Hypothalamus (tissue), 51 donors: Measurements from ENCODE around the gene KLF1.

Source experiments
- DNase-seq, 51 donors: peaks; one replicate each; lab custom pipeline; 2025; lab: John Stamatoyannopoulos, UW

The KLF1 gene

DNA sequence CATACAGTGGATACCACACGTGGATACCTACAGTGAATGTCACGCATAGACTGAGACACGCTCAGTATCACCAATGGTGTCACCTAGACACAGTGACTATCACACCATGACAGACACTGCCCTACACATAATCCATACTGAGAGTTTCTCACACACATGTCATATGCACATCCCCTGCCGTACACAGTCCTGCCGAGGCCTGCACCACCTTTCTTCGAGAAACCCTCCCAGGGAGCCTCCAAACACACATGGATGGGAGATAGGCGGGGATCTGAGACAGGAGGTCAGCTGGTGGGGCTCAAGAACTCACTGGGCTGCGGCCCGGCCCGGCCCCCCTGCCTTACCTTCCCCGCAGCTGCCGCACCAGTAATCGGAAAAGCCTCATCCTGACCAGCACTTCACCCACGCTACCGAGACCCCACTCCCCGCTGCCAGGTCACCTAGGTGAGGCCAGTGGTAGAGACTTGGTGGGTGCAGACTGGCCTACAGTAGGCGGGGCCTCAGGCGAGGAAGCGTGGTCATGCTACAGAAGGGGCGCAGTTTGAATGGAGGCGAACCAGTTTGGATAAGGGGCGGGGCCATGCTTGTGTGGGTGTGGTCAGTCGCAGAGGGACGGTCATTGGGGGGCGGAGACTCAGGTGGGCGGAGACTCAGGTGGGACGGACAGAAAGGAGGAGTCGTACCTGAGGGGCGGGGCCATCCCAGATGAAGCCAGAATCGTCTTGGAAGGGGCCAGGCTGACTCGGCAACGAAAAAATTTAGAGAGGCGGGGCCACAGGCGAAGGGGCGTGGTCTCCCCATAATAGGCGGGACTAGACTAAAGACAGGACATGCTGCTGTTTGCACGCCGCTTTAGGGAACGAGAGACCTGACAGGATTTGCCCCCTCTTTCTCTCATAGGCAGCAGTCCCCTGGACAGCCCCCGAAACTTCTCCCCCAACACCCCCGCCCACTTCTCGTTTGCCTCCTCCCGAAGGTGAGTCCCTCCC lies 46.6 kb downstream of the KLF1 start:
- DNase-seq, result peak in 24 of 51 donors; percentile 3 to 75 (median 42)

DNA sequence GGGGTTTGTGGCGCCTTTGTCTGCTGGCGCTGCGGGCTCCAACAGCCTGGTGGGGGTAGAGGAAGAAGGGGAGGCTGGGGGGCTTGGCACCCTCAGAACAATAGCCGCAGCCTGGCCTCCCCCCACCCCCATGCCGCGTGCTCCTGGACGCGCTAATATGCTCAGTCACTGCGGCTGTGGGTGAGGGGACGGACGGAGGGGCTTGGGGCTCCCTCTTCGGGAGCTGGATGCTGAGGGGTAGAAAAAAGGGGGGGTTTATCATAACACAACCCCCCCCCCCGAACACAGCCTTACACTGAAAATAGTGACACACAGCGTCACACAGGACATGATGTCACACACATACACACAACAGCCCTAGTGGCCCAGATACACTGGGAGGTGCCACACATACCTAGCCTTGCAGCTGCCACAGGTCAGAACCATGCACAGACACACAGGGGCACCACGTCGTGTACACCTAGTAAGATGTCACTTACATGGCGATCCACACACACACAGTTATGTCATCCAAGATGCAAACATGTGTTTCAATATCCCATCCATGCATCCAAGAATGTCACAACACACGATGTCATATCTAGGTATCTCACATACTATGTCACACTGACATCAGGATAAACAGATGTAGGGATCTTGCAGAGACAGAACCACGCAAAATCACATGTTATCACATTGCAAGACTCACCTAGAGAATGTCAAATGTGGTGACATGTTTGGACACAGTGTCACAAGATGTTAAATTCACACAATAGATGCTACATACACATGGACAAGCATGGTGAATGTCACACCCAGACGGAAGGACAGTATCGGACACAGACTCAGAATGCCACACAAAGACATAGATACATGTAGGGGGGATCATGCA lies 47.9 kb downstream of the KLF1 start:
- peak in 3 of 51 donors; percentile 5 to 27 (median 26) for DNase-seq

DNA sequence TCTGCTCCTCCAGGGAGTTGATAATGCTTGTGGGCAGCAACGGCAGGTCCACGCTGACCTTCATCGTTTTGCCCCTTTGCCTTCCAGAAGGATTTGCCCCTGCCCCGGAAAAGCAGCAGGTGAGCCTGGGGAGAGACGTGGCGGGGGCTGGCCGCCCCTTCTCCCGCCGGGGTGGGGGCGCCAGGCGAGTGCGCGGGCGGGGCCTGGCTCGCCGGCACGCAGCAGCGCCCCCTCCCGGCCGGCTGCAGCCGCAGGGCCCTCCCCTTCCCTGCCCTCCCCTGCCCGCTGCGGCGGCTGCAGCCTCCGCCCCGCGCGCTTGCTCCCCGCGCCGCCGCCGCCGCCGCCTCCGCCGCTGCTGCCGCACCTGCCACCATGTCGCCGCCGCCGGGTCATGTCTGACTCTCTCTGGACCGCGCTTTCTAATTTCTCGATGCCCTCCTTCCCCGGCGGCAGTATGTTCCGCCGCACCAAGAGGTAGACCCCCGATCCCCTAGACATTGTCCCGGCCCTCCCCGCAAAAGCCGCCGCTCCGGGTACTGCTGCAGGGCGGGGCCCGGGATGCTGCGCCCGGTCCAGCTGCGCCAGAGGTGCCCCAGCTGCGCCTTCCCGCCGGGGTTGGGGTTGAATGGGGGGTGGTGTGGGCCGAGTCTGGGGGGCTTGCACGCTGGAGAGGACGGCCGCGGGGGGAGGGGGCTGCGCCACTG lies 48.7 kb downstream of the KLF1 start, which contains the start of gene MAST1:
Gene MAST1 (plus strand): TSS at position 334 of the 704 bp plus-strand sequence. CDS start 58 bp downstream, at position 392.
- DNase-seq, result peak in 19 of 51 donors; percentile 8 to 69 (median 25)

DNA sequence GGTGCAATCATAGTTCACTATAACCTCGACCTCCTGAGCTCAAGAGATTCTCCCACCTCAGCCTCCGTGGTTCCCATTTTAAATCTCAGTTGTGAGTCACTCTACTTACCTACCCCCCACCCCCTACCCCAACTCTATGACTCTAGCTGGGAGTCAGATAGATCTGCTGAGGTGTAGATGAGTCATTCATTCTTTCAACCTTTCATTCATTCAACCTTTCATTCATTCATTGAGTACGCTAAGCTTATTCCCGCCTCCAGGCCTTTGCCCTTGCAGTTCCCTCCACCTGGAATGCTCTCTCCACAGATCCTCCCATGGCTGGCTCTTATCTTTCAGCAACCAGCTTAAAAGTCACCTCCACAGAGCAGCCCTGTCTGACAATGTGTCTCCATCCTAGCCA lies 49.8 kb downstream of the KLF1 start:
- DNase-seq, result no peak

DNA sequence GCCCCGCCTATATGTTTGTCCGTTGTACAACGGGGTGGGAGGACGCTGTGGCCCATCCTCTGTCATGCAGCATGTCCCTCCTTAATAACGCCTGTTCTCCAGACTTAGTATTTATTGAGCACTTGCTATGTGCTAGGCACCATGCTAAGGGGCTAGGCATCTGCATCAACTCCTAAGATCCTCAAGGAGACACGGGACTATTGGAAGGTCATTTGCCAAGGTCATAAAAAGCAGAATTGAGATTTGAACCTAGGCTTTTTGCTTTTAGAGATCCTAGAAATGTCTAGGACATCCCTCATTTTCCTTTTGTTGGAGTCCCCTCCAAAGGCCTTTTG lies 50.5 kb downstream of the KLF1 start:
- DNase-seq, result no peak

DNA sequence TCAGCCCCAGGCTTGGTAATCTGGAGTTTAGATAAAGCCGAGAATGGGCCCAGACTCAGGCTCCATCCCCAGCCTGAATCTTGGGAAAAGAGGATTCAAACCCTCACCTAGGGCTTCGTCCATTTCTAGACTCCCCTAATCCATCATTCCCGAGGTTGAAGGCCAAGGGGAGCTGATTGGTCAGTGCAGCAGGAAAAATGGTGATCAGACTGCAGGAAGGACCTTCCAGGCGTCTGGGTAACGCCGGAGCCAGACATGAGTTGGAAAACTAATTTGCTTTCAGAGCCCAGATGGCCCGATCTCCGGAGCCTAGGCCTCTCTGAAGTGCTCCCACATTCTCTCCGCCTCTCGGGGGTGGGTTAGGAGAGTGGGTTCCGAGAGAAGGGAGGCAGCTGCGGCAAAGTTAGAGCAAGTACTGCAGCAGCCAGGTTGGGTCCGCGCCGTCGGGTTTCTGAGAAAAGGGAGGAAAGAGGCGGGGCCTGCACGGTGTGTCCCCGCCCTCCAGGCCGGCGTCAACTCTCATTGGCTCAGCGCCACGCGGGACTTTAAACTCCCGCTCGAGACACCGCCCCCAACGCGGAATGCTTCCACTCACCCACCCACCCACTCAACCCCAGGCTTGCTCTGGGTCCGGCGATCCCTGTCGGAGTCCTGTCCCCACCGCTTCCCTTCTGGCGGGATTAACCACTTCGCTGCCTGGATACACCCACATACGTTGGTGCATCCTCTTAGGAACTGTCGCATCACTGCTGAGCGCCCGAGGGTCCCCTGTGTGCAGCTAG lies 51.8 kb downstream of the KLF1 start:
- DNase-seq, result peak in 11 of 51 donors; percentile 1 to 33 (median 21)

DNA sequence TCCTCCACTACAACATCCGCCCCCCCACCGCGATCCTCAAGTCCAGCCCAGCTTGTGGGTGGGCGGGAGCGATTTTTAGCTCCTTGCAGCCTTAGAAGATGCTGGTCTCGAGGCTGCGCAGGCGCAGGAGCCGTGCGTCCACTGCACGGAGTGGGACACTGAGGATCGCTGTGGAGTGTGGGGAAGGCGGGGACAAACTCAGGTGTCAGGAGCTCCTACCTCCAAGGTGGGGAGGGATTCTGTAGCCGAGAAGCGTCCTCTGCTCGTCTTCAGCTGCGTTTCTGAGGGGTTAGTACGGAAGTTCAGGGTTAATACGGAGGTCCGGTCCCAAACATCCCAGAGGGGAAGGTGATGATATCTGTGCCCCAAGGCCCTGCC lies 52.4 kb downstream of the KLF1 start, which contains the start of gene RTBDN:
Gene RTBDN (minus strand): TSS at position 14 of the 378 bp plus-strand sequence. CDS start 4,600 bp downstream, outside the sequence.
- DNase-seq, result peak in 4 of 51 donors; percentile 4 to 37 (median 10)
